ENCODE data around the gene EHMT1.

The EHMT1 gene

GRCh38 chr9:137828527-137829259, 209.9 kb downstream of the EHMT1 start:
- Histone ChIP-seq H2AFZ (ENCODE audit: low read depth) (no peak overlapping the region), H3K27ac (no peak overlapping the region), H3K36me3 (ENCODE audit: insufficient read depth) (no peaks in the 10 kb centered on the region; the same call in 1 of the 2 replicates), H4K20me1 (ENCODE audit: insufficient read depth) (no peaks in the 10 kb centered on the region), H3K4me3 (IDR thresholded peaks at IDR 0.05; ENCODE audit: insufficient read depth, low read depth, low read length) (no peak overlapping the region), H3K9ac (no peak overlapping the region), H3K4me1 (ENCODE audit: low read depth, poor library complexity, severe bottlenecking) (no peaks in the 10 kb centered on the region), H3K27me3 (ENCODE audit: insufficient read depth, low read depth) (no peaks in the 10 kb centered on the region), H3K4me2 (no peak overlapping the region), H3K79me2 (ENCODE audit: insufficient read depth, low read depth) (no peaks in the 10 kb centered on the region)
- TF ChIP-seq CTCF (conservative IDR thresholded peaks at IDR 0.05; ENCODE audit: low read depth, low read length), result no peak

GRCh38 chr9:137829260-137829996, 210.6 kb downstream of the EHMT1 start:
- no peak for TF ChIP-seq CTCF (conservative IDR thresholded peaks at IDR 0.05; ENCODE audit: low read depth, low read length)
- Histone ChIP-seq H3K27me3 (ENCODE audit: insufficient read depth, low read depth) (no peaks in the 10 kb centered on the region), H3K36me3 (ENCODE audit: insufficient read depth) (no peaks in the 10 kb centered on the region; the same call in 1 of the 2 replicates), H3K4me1 (ENCODE audit: low read depth, poor library complexity, severe bottlenecking) (no peaks in the 10 kb centered on the region), H4K20me1 (ENCODE audit: insufficient read depth) (no peaks in the 10 kb centered on the region), H3K4me2 (no peak overlapping the region), H3K9ac (no peak overlapping the region), H3K27ac (no peak overlapping the region), H2AFZ (ENCODE audit: low read depth) (no peak overlapping the region), H3K79me2 (ENCODE audit: insufficient read depth, low read depth) (no peaks in the 10 kb centered on the region), H3K4me3 (IDR thresholded peaks at IDR 0.05; ENCODE audit: insufficient read depth, low read depth, low read length) (no peak overlapping the region)

GRCh38 chr9:137832191-137832700, 213.4 kb downstream of the EHMT1 start:
- H3K9ac ChIP-seq, result no peak overlapping the region
- TF ChIP-seq CTCF (conservative IDR thresholded peaks at IDR 0.05; ENCODE audit: low read depth, low read length), result no peak
- H3K4me3 ChIP-seq (IDR thresholded peaks at IDR 0.05; ENCODE audit: insufficient read depth, low read depth, low read length), result no peak overlapping the region
- no peaks in the 10 kb centered on the region for H3K36me3 ChIP-seq (ENCODE audit: insufficient read depth)
- H3K79me2 ChIP-seq (ENCODE audit: insufficient read depth, low read depth), result no peaks in the 10 kb centered on the region
- H3K27ac ChIP-seq, result no peak overlapping the region
- H3K4me1 ChIP-seq (ENCODE audit: low read depth, poor library complexity, severe bottlenecking), result no peaks in the 10 kb centered on the region
- H3K27me3 ChIP-seq (ENCODE audit: insufficient read depth, low read depth), result no peaks in the 10 kb centered on the region
- no peak overlapping the region for H2AFZ ChIP-seq (ENCODE audit: low read depth)
- no peak overlapping the region for H3K4me2 ChIP-seq
- H4K20me1 ChIP-seq (ENCODE audit: insufficient read depth), result no peaks in the 10 kb centered on the region

- Histone ChIP-seq H3K9ac (no peak overlapping the region), H3K4me2 (no peak overlapping the region), H3K4me3 (IDR thresholded peaks at IDR 0.05; ENCODE audit: insufficient read depth, low read depth, low read length) (no peak overlapping the region), H4K20me1 (ENCODE audit: insufficient read depth) (no peaks in the 10 kb centered on the region), H3K27ac (no peak overlapping the region), H3K79me2 (ENCODE audit: insufficient read depth, low read depth) (no peaks in the 10 kb centered on the region), H3K4me1 (ENCODE audit: low read depth, poor library complexity, severe bottlenecking) (no peaks in the 10 kb centered on the region), H2AFZ (ENCODE audit: low read depth) (no peak overlapping the region), H3K36me3 (ENCODE audit: insufficient read depth) (no peaks in the 10 kb centered on the region), H3K27me3 (ENCODE audit: insufficient read depth, low read depth) (no peaks in the 10 kb centered on the region)
- no peak for TF ChIP-seq CTCF (conservative IDR thresholded peaks at IDR 0.05; ENCODE audit: low read depth, low read length)
These were observed 214.2 kb downstream of the EHMT1 start for GRCh38 chr9:137832830-137833590.

Data from KMS-11 (cell line).